NCI-H774 (cell line): ENCODE measurements around the gene VPS72.
"Not testable (repeated sequence)": the region's sequence is repeated elsewhere in the genome, so short reads cannot be mapped to it uniquely, and the experiment has no call there.

Experiments
- DNase-seq: peaks from one replicate; lab custom pipeline; 2025; lab: John Stamatoyannopoulos, UW

Gene VPS72

GRCh38 chr1:151189637-151190445 lies at the start of gene VPS72:
Gene VPS72 (minus strand): TSS chr1:151190197. CDS start chr1:151190121, 76 bp downstream.
- peak; percentile 92 for DNase-seq

- no peak for DNase-seq
Measured at GRCh38 chr1:151238467-151238739, 48.4 kb upstream of the VPS72 start.

- DNase-seq, result no peak
Measured at GRCh38 chr1:151237678-151238466, 47.9 kb upstream of the VPS72 start.

- DNase-seq, result no peak
Measured at GRCh38 chr1:151235235-151235634, 45.2 kb upstream of the VPS72 start.

GRCh38 chr1:151222130-151222529 lies 32.1 kb upstream of the VPS72 start:
- DNase-seq, result no peak

GRCh38 chr1:151221616-151222015 lies 31.6 kb upstream of the VPS72 start:
- DNase-seq, result no peak

GRCh38 chr1:151213560-151213959 lies 23.6 kb upstream of the VPS72 start:
- no peak for DNase-seq

- DNase-seq, result no peak
Measured at GRCh38 chr1:151211972-151212705, 22.1 kb upstream of the VPS72 start.

GRCh38 chr1:151210830-151211229 lies 20.8 kb upstream of the VPS72 start:
- no peak for DNase-seq

GRCh38 chr1:151205381-151205965 lies 15.5 kb upstream of the VPS72 start:
- DNase-seq, result not testable (repeated sequence)

- no peak for DNase-seq
Measured at GRCh38 chr1:151199873-151200581, 10.0 kb upstream of the VPS72 start.

GRCh38 chr1:151198254-151199127 lies 8.5 kb upstream of the VPS72 start, which contains the start of gene PIP5K1A:
Gene PIP5K1A (plus strand): TSS chr1:151198552. CDS start chr1:151198997, 445 bp downstream.
- DNase-seq, result peak; percentile 98

- peak; percentile 34 for DNase-seq
Measured at GRCh38 chr1:151197863-151198253, 7.9 kb upstream of the VPS72 start.

- peak; percentile 75 for DNase-seq
Measured at GRCh38 chr1:151196292-151196800, 6.3 kb upstream of the VPS72 start.

GRCh38 chr1:151194894-151195594 lies 5.0 kb upstream of the VPS72 start:
- DNase-seq, result not testable (repeated sequence)

GRCh38 chr1:151193856-151194255 lies 3.9 kb upstream of the VPS72 start:
- DNase-seq, result no peak

- DNase-seq, result no peak
Measured at GRCh38 chr1:151193304-151193703, 3.3 kb upstream of the VPS72 start.

- no peak for DNase-seq
Measured at GRCh38 chr1:151192047-151192446, 2.0 kb upstream of the VPS72 start.

- DNase-seq, result not testable (repeated sequence)
Measured at GRCh38 chr1:151188667-151189066, 1.3 kb downstream of the VPS72 start.

- DNase-seq, result no peak
Measured at GRCh38 chr1:151187205-151187604, 2.8 kb downstream of the VPS72 start.
